SK-N-SH (cell line): Measurements from ENCODE around the gene ZNF180.

ENCODE experiments used
- CTCF ChIP-seq: fragments of 200-600 bp; sonication (generic); IDR thresholded peaks from 2 replicates; pipeline ENCODE4 v1.6.1; 2017; ENCODE audit warnings: antibody characterized with exemption, mild to moderate bottlenecking, moderate library complexity
- EP300 ChIP-seq, 2 experiments: IDR thresholded peaks; 2 replicates each; pipeline versions ENCODE4 v1.4.0 to v1.6.1; 2012; ENCODE audit warnings: borderline replicate concordance in 1 of 2, low read depth in 1 of 2, low read length in 1 of 2
- FOXJ3 ChIP-seq: sonication (generic); formaldehyde crosslinking; IDR thresholded peaks from 2 replicates; pipeline ENCODE4 v1.5.1; 2020; ENCODE audit warnings: mild to moderate bottlenecking, missing genetic modification reagents
- GABPA ChIP-seq: IDR thresholded peaks from 2 replicates; pipeline ENCODE4 v1.4.0; 2012; ENCODE audit warnings: low read depth, mild to moderate bottlenecking
- JUND ChIP-seq: IDR thresholded peaks from 2 replicates; pipeline ENCODE4 v1.4.0; 2012
- NFIC ChIP-seq: IDR thresholded peaks from 2 replicates; pipeline ENCODE4 v1.4.0; 2012; ENCODE audit warnings: borderline replicate concordance
- POLR2AphosphoS5 ChIP-seq: IDR thresholded peaks from 2 replicates; pipeline ENCODE4 v1.6.1; 2012; ENCODE audit warnings: low read depth, low read length
- RCOR1 ChIP-seq: fragments of 150-350 bp; IDR thresholded peaks from 2 replicates; pipeline ENCODE4 v1.6.1; 2017; ENCODE audit warnings: antibody characterized with exemption, low read length
- SIN3A ChIP-seq: IDR thresholded peaks from 2 replicates; pipeline ENCODE4 v1.6.1; 2012; ENCODE audit warnings: low read depth, mild to moderate bottlenecking, low read length, moderate library complexity, borderline replicate concordance
- TCF12 ChIP-seq: IDR thresholded peaks from 2 replicates; pipeline ENCODE4 v1.4.0; 2012
- USF1 ChIP-seq: IDR thresholded peaks from 2 replicates; pipeline ENCODE4 v1.4.0; 2012; ENCODE audit warnings: low read depth, borderline replicate concordance
- YY1 ChIP-seq: IDR thresholded peaks from 2 replicates; pipeline ENCODE4 v1.4.0; 2012; ENCODE audit warnings: low read depth, mild to moderate bottlenecking

GRCh38 chr19:44430956-44431355 lies 69.4 kb downstream of the ZNF180 start:
- TF ChIP-seq USF1: no peak
- no peak for TF ChIP-seq EP300 (IDR thresholded peaks at IDR 0.05; ENCODE audit: borderline replicate concordance in 1 of 2, low read depth in 1 of 2, low read length in 1 of 2)
- no peak for TF ChIP-seq FOXJ3
- no peak for TF ChIP-seq CTCF
- no peak for TF ChIP-seq POLR2AphosphoS5
- TF ChIP-seq YY1: no peak
- no peak for TF ChIP-seq SIN3A
- TF ChIP-seq TCF12: no peak
- TF ChIP-seq NFIC: no peak
- TF ChIP-seq JUND: no peak
- TF ChIP-seq GABPA: no peak
- TF ChIP-seq RCOR1: no peak
